ENCODE measurements around the gene PPP1R10.

The PPP1R10 gene

GRCh38 chr6:30565772-30566171, 51.3 kb downstream of the PPP1R10 start:
- TF ChIP-seq POLR2AphosphoS5 (IDR thresholded peaks at IDR 0.05; ENCODE audit: low read depth, low read length) (no peak), POLR2A (IDR thresholded peaks at IDR 0.05; ENCODE audit: low read depth, low read length) (no peak), TAF1 (IDR thresholded peaks at IDR 0.05; ENCODE audit: borderline replicate concordance, low read depth, low read length) (no peak)
- DNase-seq (ENCODE audit: insufficient read length) = no peak
- FAIRE-seq = no peak

- no peak for FAIRE-seq
- TF ChIP-seq POLR2AphosphoS5 (IDR thresholded peaks at IDR 0.05; ENCODE audit: low read depth, low read length) (no peak; the same call in 1 of the 2 replicates), POLR2A (IDR thresholded peaks at IDR 0.05; ENCODE audit: low read depth, low read length) (no peak)
Measured at GRCh38 chr6:30564114-30564513, 52.9 kb downstream of the PPP1R10 start.

GRCh38 chr6:30562470-30563425, 54.3 kb downstream of the PPP1R10 start:
- FAIRE-seq = no peak
- DNase-seq (ENCODE audit: insufficient read length) = no peak

More at GRCh38 chr6:30564114-30564513, 52.9 kb downstream of the PPP1R10 start:
- no peak for DNase-seq (ENCODE audit: insufficient read length)

GRCh38 chr6:30560930-30561329, 56.1 kb downstream of the PPP1R10 start:
- no peak for TF ChIP-seq POLR2A (IDR thresholded peaks at IDR 0.05; ENCODE audit: low read depth, low read length)
- no peak for TF ChIP-seq POLR2AphosphoS5 (IDR thresholded peaks at IDR 0.05; ENCODE audit: low read depth, low read length)
- no peak for TF ChIP-seq TAF1 (IDR thresholded peaks at IDR 0.05; ENCODE audit: borderline replicate concordance, low read depth, low read length)
- no peak for DNase-seq (ENCODE audit: insufficient read length)
- FAIRE-seq = no peak

More at GRCh38 chr6:30562470-30563425, 54.3 kb downstream of the PPP1R10 start:
- no peak for TF ChIP-seq TAF1 (IDR thresholded peaks at IDR 0.05; ENCODE audit: borderline replicate concordance, low read depth, low read length)
- no peak for TF ChIP-seq POLR2AphosphoS5 (IDR thresholded peaks at IDR 0.05; ENCODE audit: low read depth, low read length)
- TF ChIP-seq POLR2A (IDR thresholded peaks at IDR 0.05; ENCODE audit: low read depth, low read length) = no peak

GRCh38 chr6:30557683-30557981, 59.4 kb downstream of the PPP1R10 start:
- no peak for TF ChIP-seq POLR2AphosphoS5 (IDR thresholded peaks at IDR 0.05; ENCODE audit: low read depth, low read length)
- TF ChIP-seq POLR2A (IDR thresholded peaks at IDR 0.05; ENCODE audit: low read depth, low read length) = no peak
- no peak for TF ChIP-seq TAF1 (IDR thresholded peaks at IDR 0.05; ENCODE audit: borderline replicate concordance, low read depth, low read length)
- peak; percentile 64 for FAIRE-seq
- DNase-seq (ENCODE audit: insufficient read length) = peak; percentile 28

- peak; percentile 85 for TF ChIP-seq POLR2AphosphoS5 (IDR thresholded peaks at IDR 0.05; ENCODE audit: low read depth, low read length)
- peak; percentile 68; the same call in 1 of the 2 replicates for TF ChIP-seq POLR2A (IDR thresholded peaks at IDR 0.05; ENCODE audit: low read depth, low read length)
- TF ChIP-seq TAF1 (IDR thresholded peaks at IDR 0.05; ENCODE audit: borderline replicate concordance, low read depth, low read length) = peak; percentile 87
- peak; percentile 78 for DNase-seq (ENCODE audit: insufficient read length)
- peak; percentile 78 for FAIRE-seq
Measured at GRCh38 chr6:30556906-30557682, 59.9 kb downstream of the PPP1R10 start, which contains the start of gene PRR3. Gene PRR3 (plus strand): TSS chr6:30557295. CDS start chr6:30557345, 50 bp downstream.

- FAIRE-seq = peak; percentile 91
- peak; percentile 88 for DNase-seq (ENCODE audit: insufficient read length)
- TF ChIP-seq TAF1 (IDR thresholded peaks at IDR 0.05; ENCODE audit: borderline replicate concordance, low read depth, low read length) (no peak; the same call in 1 of the 2 replicates), POLR2AphosphoS5 (IDR thresholded peaks at IDR 0.05; ENCODE audit: low read depth, low read length) (no peak; the same call in 1 of the 2 replicates), POLR2A (IDR thresholded peaks at IDR 0.05; ENCODE audit: low read depth, low read length) (peak; percentile 45; the same call in 1 of the 2 replicates)
Measured at GRCh38 chr6:30556066-30556905, 60.8 kb downstream of the PPP1R10 start, which contains the start of gene GNL1. Gene GNL1 (minus strand): TSS chr6:30556489. CDS start chr6:30556203, 286 bp downstream.

- DNase-seq (ENCODE audit: insufficient read length) = no peak
- FAIRE-seq = no peak
- TF ChIP-seq POLR2AphosphoS5 (IDR thresholded peaks at IDR 0.05; ENCODE audit: low read depth, low read length) (no peak), TAF1 (IDR thresholded peaks at IDR 0.05; ENCODE audit: borderline replicate concordance, low read depth, low read length) (no peak), POLR2A (IDR thresholded peaks at IDR 0.05; ENCODE audit: low read depth, low read length) (no peak)
Measured at GRCh38 chr6:30555816-30556065, 61.3 kb downstream of the PPP1R10 start.

GRCh38 chr6:30554962-30555815, 61.9 kb downstream of the PPP1R10 start:
- FAIRE-seq (no peak), DNase-seq (ENCODE audit: insufficient read length) (peak; percentile 28)
- no peak for TF ChIP-seq POLR2AphosphoS5 (IDR thresholded peaks at IDR 0.05; ENCODE audit: low read depth, low read length)
- no peak for TF ChIP-seq POLR2A (IDR thresholded peaks at IDR 0.05; ENCODE audit: low read depth, low read length)
- no peak for TF ChIP-seq TAF1 (IDR thresholded peaks at IDR 0.05; ENCODE audit: borderline replicate concordance, low read depth, low read length)

- FAIRE-seq (no peak), DNase-seq (ENCODE audit: insufficient read length) (no peak)
- TF ChIP-seq TAF1 (IDR thresholded peaks at IDR 0.05; ENCODE audit: borderline replicate concordance, low read depth, low read length) = no peak
- no peak for TF ChIP-seq POLR2AphosphoS5 (IDR thresholded peaks at IDR 0.05; ENCODE audit: low read depth, low read length)
- no peak for TF ChIP-seq POLR2A (IDR thresholded peaks at IDR 0.05; ENCODE audit: low read depth, low read length)
Measured at GRCh38 chr6:30554404-30554803, 62.6 kb downstream of the PPP1R10 start.
